ENCODE data around the gene PLAU.
"Not testable (repeated sequence)": the region's sequence is repeated elsewhere in the genome, so short reads cannot be mapped to it uniquely, and the experiment has no call there.

PLAU gene

DNA sequence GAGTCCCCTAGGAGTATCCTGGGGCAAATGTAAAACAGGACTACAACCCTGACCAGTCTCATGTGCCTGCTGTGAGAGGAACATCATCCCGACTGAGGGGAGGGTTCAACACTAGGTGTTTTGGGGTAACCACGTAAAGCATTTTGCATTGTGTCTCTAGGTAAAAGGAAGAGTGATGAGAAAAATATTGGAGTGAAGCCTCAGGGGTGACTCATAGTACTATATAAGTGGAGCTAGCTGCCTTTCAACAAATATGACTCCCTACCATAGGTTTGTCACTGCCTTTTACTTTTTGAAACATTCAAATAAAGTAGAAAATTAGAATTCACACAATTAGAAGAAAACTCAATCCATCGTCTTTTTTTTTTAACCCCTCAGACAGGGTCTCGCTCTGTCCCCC, 34.0 kb upstream of the PLAU start:
- no peak for DNase-seq (ENCODE audit: low read depth, low spot score)

DNA sequence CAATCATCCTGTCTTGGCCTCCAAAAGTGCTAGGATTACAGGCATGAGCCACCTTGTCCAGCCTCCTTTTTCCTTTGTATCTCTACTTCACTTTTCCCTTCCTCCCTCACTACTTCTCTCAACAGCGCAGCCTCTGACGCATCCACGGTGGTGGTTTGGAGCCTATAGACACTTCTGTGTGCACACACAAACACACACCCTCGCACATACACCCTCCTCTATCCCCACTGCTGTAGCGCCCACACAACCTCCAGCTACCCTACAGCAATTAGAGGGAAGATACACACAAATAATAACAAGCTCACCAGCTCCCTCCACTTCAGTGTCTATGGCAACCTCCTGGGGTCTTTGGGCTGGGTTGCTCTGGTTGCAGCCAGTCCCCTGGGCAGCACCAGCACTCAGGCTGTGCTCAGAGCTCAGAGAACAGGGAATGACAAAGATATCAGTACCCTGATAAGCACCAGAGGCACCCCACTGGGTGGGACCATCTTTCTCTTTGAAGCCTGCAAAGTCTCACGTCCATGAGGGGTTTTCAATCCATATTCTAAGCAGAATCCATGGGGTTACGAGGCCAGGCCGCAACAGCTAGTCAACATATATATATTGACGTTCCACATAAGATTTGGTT, 33.3 kb upstream of the PLAU start:
- no peak for DNase-seq (ENCODE audit: low read depth, low spot score)

- no peak for DNase-seq (ENCODE audit: low read depth, low spot score)
These were observed 32.6 kb upstream of the PLAU start for GRCh38 chr10:73878365-73878764.

- no peak for DNase-seq (ENCODE audit: low read depth, low spot score)
These were observed 31.4 kb upstream of the PLAU start for GRCh38 chr10:73879296-73880173.

GRCh38 chr10:73881221-73881919, 29.6 kb upstream of the PLAU start:
- DNase-seq (ENCODE audit: low read depth, low spot score) = no peak

- DNase-seq (ENCODE audit: low read depth, low spot score) = no peak
These were observed 26.9 kb upstream of the PLAU start for GRCh38 chr10:73884017-73884416.

DNA sequence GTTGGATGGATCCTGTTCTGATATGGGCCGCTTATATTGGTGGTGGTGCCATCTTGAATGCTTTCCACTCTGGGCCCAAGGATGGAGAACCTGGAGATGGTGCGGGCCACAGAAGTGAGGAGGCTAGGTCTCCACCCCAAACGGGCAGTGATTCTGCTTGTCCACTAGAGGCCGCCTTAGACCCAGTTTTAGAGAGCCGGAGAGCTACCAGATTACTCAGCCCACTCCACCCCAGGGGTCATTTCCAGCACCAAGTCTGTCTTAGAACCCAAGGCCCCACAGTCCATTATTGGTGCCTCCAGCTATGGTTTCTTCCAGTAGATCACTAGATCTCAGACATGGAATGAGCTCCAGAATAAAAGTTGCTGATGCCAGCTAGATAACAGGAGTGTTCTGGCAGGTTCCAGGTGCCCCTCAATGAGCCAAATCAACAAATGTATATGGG, 24.8 kb upstream of the PLAU start:
- DNase-seq (ENCODE audit: low read depth, low spot score) = no peak

- no peak for DNase-seq (ENCODE audit: low read depth, low spot score)
These were observed 24.2 kb upstream of the PLAU start for GRCh38 chr10:73886661-73887293.

DNA sequence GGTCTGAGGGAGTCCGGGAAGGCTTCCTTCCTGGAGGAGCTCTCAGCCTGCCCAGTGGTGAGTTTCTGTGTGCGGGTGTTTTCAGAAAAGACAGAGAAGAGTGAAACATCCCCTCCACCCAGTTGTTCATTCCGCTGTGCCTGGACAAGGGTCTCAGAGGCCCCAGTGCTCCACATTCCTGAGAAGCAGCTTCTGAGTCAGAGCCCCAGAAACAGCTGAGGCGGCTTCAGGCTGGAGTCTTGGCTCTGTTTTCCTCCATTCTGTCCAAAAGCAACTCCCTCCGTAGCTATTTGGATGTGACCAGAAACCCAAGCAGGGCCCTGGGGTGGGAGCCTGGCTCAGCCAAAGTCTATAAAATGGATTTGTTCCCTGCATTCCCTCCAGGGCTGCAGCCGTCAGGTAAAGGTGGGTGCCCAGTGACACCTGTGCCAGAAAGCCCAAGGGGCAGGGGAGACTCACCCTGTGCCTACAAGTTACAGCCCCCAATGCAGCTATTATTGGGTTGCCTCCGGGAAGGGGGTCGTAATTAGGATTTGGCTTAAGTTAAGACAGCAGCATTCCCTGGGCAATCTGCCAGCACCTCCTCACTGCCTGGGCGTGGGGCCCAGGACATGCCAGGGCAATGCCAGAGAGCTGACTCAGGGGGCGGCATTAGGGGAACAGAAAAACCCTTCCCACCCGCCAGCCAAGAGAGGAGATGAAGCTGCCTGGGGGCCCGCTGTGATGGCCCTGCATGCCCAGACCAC, 23.5 kb upstream of the PLAU start:
- DNase-seq (ENCODE audit: low read depth, low spot score) = peak; percentile 75

DNA sequence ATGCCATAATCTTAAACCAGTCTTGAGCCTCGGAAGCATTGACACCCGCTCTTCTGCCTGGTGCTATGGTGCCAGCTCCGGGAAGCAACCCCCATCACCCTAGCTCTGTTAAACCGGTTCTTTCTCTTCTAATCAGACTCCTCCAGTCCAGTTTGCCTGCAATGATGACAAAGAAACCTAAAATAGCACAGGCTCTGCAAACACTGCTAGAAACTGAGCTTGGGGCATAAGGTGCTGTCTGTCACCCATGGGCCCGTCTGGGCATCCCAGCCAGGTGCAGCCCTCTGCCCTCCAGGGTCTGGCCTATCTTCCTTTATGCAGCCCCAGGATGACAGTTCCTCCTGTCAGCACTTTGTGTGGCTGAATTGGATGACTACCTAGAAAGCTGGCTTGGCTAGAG, 22.4 kb upstream of the PLAU start:
- no peak for DNase-seq (ENCODE audit: low read depth, low spot score)

DNA sequence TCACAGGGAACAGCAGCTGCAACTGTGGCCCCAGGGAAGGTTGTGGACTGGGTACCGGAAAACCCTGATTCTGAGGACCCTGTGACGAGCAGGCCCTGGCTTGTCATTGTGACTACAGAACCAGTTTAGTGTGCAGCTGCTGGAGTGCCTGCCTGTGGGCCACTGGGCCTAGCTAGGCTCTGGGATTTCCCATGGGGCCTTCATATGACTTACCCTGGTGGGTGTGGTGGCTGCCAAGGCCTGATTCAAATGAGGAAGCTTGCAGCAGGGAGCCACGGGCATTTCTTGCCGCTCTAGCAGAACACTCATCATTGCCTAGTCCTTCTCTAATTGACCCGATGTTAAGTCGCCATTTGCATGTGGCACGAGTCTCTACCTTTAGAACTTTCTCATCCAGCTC, 21.9 kb upstream of the PLAU start:
- no peak for DNase-seq (ENCODE audit: low read depth, low spot score)

- DNase-seq (ENCODE audit: low read depth, low spot score) = not testable (repeated sequence)
These were observed 21.5 kb upstream of the PLAU start for GRCh38 chr10:73889416-73889815.

DNA sequence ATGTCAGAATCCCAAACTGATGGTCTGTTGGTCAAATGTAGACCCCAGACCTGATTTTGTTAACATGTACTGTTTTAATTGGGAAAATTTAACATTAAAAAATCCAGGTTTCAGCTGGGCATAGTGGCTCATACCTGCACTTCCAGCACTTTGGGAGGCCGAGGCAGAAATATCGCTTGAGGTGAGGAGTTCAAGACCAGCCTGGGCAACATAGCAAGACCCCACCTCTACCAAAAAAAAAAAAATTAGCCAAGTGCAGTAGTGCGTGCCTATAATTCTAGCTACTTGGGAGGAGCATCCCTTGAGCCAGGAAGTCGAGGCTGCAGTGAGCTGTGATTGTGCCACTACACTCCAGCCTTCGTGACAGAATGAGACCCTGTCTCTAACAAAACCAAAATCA, 20.7 kb upstream of the PLAU start:
- no peak for DNase-seq (ENCODE audit: low read depth, low spot score)

GRCh38 chr10:73890830-73891229, 20.1 kb upstream of the PLAU start:
- DNase-seq (ENCODE audit: low read depth, low spot score) = not testable (repeated sequence)

DNA sequence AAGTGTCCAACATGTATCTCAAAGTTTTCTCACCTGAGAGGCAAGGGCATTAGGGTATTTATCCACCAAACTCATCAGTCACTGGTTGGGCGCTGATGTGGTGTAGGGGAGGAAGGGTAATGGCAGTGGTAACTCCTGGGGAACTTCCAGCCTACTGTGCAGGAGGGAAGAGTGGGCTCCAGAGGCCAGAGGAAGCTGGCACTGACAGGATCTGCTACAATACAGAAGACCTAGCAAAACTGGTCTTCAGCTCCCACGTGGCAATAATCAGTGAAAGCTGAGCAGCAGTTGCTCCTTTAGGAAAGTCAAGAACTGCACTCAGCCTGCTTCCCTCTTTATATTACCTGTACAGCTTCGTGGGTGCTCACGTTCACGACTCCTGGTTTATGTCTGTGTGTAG, 19.4 kb upstream of the PLAU start:
- no peak for DNase-seq (ENCODE audit: low read depth, low spot score)

- no peak for DNase-seq (ENCODE audit: low read depth, low spot score)
These were observed 18.5 kb upstream of the PLAU start for GRCh38 chr10:73892310-73893030.

DNA sequence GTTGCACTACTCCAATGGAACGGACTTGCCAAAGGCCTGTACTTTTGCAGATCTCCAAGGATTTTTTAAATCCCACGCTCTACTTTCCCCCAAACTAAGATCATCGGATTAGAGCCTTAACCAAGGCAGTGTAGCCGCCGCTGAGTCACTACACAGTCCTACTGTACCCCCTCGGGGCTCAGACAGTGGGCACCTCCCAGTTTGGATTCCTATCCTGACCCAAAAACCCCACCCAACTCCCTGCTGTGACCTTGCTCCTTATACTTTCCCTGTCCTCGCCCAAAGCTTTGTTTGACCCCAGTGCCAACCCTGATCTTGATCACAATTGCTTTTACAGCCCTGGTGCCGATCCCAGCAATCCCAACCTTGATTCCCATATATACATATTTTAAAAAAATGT, 17.5 kb upstream of the PLAU start:
- no peak for DNase-seq (ENCODE audit: low read depth, low spot score)

- no peak for DNase-seq (ENCODE audit: low read depth, low spot score)
These were observed 16.5 kb upstream of the PLAU start for GRCh38 chr10:73894245-73894971.

DNA sequence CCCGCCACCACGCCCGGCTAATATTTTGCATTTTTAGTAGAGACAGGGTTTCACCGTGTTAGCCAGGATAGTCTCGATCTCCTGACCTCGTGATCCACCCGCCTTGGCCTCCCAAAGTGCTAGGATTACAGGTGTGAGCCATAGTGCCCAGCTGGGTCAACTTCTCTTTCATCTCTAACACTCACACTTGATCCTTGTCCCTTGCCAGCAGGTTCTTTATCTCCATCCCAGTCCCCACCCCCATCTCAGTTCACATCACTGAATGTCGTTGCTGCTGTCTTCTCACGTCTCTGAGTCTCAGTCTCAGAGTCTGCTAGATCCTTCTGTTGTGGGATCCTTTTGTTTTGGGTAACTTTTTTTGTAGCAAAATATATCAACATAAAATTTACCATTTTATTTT, 15.6 kb upstream of the PLAU start:
- not testable (repeated sequence) for DNase-seq (ENCODE audit: low read depth, low spot score)

DNA sequence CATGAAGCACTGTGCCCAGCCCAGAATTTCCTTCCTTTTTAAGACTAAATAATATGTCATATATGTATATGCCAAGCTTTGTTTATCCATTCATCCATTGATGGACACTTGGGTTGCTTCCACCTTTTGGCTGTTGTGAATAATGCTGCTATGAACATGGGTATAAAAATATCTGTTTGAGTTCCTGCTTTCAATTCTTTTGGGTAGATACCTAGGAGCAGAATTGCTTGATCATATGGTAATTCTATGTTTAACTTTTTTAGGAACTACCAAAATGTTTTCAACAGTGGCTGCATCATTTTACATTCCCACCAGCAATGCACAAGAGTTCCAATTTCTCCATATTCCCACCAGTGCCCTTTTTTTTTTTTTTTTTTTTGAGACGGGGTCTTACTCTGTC, 13.2 kb upstream of the PLAU start:
- no peak for DNase-seq (ENCODE audit: low read depth, low spot score)
